ENCODE measurements around the gene SLIT3.

SLIT3 gene

DNA sequence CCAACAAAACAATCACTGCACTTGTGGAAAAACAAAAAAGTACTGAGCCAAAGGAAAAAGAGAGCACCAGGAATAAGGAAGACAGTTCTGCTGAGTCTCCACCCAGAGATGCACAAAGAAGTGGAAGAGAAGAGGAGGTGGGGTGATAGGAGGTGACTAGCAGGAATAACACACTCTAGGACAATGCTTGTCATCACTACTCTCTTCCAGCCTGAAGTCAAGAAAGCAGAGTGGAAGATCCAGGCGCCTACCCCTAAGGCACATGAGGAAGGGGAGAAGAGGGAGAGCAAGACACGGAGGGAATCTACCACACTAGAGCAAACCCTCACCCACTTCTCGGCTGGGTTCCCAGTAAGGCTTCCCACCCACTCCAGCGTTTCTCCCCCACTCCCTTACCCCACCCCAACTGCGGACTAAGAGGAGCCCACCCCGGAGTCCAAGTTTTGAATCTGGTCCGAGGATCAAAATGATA lies 1.7 kb downstream of the SLIT3 start:
- no peak for FAIRE-seq
- DNase-seq (ENCODE audit: low spot score) = no peak

DNA sequence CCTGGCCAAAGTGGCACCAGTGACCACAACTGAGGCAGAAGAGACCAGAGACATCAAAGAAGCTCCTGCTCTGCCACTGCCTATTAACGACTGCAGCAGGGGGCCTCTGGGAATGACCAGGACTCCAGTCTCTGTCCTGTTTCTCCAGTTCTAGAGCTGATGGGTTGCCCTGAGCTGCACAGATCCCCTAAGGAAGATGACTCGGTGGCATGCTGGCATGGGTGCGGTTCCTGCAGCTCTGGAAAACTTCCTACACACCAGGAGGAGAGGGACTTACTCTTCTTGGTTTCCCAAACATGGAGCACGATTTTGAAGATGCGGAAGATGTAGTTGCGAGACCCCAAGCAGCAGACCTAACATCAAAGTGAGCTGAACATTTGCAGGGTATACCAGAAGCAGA lies 2.7 kb downstream of the SLIT3 start:
- DNase-seq (ENCODE audit: low spot score) = no peak
- FAIRE-seq = no peak

DNA sequence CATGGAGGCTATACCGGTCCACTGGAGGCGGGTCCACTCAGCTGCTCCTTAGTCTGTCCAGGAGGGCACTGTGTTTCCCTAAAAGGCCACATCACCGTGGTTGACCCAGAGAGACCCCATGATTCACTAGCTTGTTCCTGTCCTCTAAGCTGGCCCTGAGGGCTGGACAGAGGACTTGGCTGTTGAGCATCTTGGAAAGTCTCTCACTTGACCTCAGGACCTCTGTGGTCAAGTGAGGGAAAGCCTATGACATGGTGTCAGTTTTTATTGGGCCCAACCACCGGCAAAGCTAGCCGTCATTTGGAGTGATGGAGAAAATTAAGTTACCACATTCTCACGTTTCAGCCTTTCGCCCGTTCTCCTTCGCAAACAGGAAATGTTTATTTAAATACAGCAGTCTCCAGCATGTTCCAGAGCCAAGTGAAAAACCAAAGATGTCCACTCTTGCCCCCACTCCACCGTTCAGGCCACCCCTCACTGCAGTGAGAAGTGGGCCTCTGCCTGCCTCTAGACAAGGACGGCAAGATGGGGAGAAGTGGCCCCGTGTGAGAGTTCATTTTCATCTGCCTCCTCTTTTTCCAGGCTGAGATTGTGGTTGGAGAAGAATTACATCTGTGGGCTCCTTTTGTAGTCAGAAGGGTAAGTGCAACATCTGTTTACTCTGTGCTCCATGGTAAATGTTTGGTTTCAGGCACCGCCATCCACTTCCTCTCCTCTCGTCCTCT lies 4.4 kb downstream of the SLIT3 start:
- FAIRE-seq (no peak), DNase-seq (ENCODE audit: low spot score) (no peak)

DNA sequence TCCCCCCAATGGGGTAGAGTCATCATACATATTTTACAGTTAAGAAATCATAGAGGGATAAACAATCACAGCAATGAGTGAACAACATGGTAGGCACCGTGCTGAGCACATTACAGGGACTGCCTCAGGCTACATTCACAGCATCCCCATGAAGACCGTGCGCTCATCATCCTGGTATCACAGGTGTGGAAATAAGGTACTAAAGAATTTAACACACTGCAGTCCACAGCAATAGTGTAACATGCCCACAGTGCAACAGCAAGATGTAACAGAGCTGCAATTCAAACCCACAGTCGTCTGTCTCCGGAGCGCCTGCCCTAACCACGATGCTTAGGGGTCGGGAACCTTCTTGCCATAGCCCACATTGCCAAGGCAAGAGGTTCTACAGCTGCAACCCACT lies 5.6 kb downstream of the SLIT3 start:
- no peak for FAIRE-seq
- no peak for DNase-seq (ENCODE audit: low spot score)

DNA sequence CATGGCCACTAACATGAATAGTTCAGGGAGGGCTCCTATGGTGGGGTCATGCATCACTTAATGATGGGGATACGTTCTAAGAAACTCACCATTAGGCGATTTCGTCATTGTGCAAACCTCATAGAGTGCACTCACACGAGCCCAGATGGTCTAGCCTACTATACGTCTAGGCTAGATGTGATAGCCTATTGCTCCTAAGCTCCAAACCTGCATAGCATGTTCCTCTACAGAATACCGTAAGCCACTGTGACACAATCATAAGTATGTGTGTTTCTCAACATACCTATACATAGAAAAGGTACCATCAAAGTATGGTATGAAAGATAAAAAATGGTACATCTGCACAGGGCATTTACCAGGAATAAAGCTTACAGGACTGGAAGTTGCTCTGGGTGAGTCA lies 6.3 kb downstream of the SLIT3 start:
- FAIRE-seq = no peak
- DNase-seq (ENCODE audit: low spot score) = no peak

DNA sequence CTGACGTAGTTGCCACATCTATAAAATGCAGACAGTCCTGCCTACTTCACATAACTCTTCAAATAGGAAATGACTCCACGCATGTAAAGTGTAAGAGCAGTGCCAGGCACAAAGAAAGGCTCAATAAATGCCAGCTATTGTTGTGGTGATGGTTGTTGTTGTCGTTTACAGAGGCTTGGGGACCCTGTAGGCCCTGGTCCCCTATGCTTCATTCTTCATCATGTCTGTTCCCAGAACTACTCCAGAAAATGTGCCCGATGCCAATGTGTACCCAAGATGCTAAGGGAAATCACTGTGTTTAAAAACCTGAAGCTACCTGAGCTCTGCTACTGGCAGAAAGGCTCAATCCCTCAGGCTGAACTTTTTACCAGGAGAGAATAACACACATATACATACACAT lies 9.1 kb downstream of the SLIT3 start:
- DNase-seq (ENCODE audit: low spot score) (no peak), FAIRE-seq (no peak)

DNA sequence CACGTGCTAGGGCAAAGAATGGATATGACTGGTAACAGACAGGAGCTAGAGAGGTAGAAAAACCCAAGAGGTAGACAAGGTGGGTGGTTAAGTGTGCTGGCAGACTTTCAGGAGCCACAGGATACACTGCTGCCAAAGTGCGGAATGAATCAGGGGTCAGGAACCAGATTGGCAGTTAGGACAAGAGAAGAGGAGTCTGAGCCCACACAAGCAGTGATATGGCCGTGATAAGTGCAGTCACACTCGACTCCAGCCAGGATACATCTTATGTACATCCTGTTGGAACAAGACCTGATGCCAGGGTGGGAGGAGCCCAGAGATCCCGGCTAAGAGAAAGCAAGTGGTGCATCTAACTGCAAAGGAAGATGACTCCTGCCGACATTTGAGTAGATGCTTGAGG lies 10.0 kb downstream of the SLIT3 start:
- FAIRE-seq = no peak

DNA sequence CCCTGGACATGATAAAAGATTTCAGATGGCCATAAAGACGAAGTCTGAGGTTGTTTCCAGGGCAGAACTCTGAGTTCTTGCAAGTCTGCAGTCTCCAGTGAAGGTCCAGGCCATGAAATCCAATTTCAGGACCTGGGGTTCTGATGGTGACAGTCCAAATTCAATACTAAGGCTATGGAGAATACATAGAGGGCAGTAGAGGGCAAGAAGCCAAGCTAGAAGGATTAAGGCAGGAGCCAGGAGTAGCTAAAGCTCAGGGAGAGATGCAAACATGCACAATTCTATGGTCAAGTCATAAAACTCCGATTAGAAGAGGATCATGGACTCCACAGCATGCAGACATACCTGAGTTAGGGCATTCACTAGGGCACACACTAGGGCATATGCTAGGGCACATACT lies 11.4 kb downstream of the SLIT3 start:
- no peak for FAIRE-seq
- no peak for DNase-seq (ENCODE audit: low spot score)

More for the DNA sequence above, 10.0 kb downstream of the SLIT3 start:
- no peak for DNase-seq (ENCODE audit: low spot score)

DNA sequence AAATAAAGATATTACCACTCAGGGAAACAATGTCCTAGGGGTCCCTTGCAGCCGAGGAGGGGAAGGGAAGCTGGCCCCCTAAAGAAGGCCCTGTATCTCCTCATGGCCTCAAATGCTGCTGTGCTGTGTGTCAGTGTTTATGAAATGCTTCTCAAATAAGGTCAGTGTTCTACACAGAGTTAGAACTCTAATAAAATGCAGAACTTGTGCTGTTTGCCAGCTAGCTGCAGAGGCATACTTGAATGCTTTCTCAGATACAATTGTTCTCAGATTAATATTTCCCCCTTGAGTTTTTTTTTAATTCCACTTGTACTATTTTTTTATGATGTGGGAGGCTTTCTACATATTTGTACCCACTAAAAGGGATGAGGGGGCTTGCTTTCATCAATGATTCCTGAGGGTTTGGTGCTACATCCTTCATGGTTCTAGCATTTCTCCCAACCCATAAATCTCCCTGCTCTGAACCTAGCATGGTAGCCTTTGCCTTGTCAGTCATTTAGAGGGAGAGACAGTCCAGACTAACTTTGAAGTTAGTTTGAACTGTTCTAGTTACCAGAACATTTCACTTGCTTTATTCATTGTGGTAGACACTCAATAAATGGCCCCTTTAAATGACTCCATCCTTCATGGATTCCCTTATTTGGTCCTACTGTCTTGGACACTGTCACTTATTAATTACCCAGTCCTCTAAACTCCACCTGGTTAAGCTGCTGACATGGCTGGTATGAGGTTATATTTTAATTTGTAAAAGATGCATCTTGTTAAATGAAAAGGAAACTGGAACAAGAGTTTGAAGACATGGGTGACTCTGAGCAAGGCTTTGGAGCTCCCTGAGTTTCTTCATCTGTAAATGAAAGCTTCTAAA lies 12.6 kb downstream of the SLIT3 start:
- no peak for DNase-seq (ENCODE audit: low spot score)

DNA sequence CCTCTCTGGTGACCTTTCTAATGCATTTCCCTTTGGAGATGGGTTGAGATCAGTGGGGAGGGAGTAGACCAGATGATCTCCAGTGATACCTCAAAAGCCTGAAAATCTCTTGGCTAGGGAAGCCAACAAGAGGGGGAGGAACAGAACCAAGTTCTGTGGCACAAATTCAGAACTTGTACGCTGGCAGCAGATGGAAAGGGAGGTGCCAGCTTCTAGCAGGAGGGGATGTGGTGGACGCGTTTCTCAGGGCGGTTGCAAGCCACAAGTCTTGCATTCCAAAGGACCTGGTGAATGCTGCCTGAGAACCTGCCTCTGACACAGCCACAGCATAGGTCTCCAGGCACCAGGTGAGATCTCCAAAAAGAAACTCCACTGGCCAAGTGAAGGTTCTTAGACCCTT lies 13.4 kb downstream of the SLIT3 start:
- no peak for DNase-seq (ENCODE audit: low spot score)
- FAIRE-seq = no peak

More for the DNA sequence above, 12.6 kb downstream of the SLIT3 start:
- FAIRE-seq = no peak

DNA sequence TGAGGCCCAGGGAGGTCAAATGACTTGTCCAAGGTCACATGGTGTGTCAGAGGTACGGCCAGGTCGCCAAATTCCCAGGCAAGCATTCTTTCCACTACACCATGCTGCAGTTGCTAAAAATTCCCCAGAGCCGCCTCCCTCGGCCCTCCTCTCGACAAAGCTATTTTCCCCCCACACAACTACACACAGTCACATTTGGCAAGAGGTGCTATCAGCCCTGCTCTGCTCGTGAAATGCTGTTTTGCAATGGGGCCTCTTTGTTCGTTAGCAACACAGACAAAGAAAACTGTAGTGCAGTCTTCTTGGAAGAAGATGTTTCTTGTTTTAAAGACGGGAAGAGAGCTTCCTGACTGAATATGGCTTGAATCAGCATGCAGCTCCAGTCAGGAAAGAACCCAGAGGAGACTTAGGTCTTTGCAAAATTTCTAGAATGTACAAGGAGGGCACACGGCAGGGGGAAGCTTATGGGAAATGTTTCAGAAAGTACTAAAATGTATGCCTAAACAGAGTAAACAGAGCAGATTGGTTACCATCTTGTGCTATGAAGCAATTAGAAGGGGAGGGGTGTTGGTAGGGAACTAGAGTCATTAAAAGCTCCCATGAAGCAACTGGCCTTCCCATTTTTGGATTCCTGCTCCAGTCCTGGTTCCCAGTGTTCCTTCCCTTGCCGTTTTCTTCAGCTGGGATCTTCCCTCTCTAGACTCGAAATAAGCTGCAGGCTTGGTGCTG lies 14.2 kb downstream of the SLIT3 start:
- FAIRE-seq = no peak
- no peak for DNase-seq (ENCODE audit: low spot score)

DNA sequence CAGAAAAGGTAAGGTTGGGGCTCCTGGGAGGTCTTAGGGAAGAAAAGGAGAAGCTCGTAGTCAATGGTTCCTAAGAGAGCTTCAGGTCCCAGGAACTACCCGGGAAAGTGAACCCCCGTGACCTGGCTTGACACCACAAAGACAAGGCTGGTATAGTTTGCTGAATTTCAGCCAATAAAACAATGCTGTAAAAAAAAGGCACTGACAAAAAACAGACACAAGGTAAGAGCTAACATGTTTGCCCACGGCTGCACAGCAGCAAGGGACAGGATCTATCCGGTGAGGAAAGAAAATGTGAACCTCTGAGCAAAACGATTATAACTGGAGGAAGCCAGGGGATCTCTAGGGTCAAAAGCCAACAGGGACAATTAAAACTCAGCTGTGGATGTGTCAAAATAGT lies 17.1 kb downstream of the SLIT3 start:
- DNase-seq (ENCODE audit: low spot score) = no peak
- FAIRE-seq = no peak

DNA sequence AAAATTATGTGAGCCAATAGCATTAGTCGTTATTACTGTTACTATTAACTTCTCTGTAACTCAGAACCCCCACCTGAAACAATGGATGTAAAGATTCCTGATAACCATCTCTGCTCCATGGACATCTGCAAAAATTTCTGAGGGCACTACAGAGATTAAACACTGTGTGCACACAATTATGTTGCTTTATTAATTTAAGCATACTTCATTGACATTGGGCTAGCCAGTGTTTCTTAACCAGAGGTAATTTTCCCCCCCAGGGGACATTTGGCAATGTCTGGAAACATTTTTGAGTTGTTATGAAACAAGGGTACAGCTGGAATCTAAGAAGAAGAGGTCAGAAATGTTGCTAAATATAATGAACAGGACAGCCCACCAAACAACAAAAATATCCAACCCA lies 19.3 kb downstream of the SLIT3 start:
- DNase-seq (ENCODE audit: low spot score) = no peak
- FAIRE-seq = no peak

DNA sequence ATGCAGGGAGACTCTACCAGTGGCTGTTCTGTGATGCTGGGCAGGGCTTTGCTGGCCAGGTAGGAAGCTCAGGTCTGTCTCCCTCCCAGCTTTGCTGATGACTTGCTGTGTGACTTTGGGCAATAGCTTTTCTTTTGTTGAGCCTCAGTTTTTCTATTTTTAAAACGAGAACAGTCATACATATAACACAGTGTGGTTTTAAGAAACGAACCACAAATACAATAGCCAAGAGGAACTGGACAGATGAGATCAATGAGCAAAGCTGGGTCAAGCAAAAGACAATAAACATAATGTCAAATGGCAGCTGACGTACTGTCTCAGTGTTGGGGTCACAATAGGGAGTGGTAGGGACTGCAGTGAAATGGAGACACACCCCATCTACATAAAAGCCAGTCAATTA lies 20.2 kb downstream of the SLIT3 start:
- FAIRE-seq = no peak
- DNase-seq (ENCODE audit: low spot score) = no peak

DNA sequence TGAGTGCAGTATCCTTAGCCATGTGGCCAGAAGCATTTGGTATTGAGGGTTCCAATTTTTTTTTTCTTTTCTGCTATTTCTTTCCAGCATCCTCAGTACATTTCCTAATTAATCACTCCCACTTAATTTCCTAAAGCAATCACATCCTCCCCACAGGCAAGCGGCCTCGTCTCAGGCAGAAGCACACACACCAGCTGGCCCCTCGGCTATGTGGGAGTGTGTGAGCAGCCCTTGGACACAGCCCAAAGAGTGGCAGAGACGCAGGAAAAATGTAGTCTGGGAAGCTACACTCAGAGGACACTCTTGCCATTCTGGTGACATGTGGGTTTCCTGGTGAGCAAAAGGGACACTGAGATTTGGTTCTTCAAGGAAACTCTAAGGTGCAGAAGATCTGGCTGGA lies 20.7 kb downstream of the SLIT3 start:
- no peak for FAIRE-seq
- DNase-seq (ENCODE audit: low spot score) = no peak

DNA sequence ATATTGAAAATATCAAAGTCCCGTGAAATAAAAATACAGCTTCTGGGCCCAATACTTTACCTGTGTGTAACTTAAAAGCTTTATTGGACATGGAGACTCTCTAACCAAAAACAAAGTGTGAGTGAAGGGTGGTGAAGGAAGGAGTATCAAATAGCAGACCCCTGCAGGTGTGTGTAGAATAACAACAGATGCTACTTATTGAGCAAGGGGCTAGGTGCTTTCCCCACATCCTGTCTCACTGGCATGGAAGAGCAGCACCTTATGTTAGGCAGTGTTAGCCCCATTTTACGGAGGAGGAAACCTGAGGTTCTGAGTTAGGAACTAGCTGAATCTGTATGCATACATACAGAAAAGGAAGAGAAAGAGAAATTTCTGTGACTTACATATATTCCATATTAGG lies 21.8 kb downstream of the SLIT3 start:
- FAIRE-seq = no peak

DNA sequence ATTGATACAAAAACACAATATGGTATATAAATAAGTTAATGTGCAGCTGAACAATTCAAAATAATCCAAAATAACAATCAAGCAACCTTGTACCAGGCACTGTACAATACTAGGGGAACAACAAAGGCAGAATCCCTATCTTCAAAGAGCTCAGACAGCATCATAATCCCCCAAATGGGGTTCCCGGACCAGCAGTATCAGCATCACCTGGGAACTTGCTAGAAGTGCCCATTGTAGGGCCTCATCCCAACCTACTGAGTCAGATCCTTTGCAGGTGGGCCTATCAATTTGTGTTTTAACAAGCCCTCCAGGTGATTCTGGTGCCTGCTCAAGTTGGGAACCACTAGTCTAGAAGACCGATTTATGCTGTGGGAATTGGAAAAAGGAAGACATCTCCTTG lies 27.1 kb downstream of the SLIT3 start:
- FAIRE-seq (no peak), DNase-seq (ENCODE audit: low spot score) (no peak)

More for the DNA sequence above, 21.8 kb downstream of the SLIT3 start:
- DNase-seq (ENCODE audit: low spot score) = no peak

DNA sequence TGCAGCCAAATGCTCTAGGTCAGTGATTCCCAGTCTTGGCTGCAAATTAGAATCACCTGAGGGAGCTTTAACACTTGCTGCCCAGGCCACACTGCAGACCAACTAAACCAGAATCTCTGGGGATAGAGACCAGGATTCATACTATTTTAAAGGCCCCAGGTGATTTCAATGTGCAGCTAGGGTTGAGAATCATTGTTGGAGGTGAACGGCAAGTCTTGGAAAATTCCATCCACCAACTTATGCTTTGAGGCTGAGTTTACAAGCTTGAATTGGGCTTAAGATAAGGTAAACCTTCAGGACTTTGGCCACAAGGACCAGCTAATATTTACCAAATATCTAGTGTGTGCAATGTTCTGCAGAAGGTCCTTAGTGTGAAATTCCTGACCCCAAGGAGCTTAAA lies 27.5 kb downstream of the SLIT3 start:
- FAIRE-seq = no peak
- no peak for DNase-seq (ENCODE audit: low spot score)

DNA sequence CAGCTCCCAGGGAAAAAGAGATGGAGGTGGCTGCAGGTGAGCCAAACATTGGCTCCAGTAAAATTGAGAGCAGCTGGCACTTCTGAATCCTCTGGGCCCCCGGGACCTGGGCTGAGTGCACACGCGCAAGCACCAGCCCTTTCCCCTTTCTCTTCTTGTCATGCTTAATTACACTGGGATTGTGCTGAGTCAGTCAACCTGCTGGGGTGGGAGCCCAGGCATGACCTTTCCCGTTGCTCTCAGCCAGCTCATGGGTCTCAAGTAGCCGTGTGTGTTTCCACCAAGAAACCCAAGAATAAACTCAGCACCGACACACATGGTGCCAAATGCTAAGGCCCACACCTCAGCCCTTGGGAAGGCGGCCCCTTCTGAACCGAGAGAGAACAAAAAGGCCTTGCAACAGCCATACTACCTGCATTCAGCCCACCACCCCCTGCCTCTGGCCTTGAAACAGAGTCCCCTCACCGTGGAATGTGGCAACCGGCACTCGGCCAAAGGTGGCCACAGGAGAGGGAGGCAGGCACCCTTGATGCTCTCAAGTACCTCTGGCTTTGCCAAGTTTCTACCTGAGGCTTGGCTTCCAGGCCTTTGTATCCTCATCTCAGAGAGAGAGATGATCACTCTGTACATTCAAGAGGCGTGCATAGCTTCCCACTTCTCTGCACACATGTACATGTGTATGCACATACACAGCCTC lies 28.1 kb downstream of the SLIT3 start:
- FAIRE-seq (no peak), DNase-seq (ENCODE audit: low spot score) (no peak)

DNA sequence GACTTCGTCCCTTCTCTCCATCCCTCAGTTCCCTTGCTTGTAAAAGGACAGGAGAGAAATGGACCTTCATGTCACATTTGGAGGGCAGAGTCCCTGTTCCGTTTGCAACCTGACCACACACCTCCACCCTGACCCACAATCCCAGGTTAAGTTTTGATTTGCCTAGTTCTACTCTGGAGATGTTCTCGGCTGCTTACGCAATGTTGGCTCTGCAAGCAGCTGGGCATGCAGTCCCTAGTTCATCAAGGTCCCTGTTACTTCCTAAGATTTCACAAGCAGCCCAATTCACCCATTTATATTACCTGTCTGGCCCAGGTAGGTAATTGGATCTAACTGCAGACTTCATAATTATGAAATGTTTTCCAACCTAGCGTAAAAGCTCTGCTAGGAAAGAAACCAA lies 28.8 kb downstream of the SLIT3 start:
- no peak for DNase-seq (ENCODE audit: low spot score)
- FAIRE-seq = no peak

DNA sequence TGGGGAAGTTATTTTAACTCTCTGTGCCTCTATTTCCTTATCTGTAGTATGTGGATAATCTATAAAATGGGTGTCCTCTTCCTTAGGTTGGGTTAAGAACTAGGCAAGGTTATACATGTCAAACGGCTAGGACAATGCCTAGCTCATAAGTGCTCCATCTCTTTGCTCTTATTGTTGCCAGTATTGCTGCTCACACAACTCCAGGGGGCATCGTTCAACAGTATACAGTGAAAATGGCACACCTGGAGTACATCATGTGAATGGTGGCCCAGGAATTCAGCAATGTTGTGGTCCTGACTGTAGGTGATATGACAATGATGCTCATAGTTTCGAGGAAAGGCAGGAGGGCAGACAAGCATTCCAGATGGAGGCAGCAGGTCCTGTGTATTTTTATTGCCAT lies 30.1 kb downstream of the SLIT3 start:
- no peak for DNase-seq (ENCODE audit: low spot score)
- FAIRE-seq = peak; percentile 80
